Measurements from ENCODE around the gene C1orf159.
"Not testable (repeated sequence)": the region's sequence is repeated elsewhere in the genome, so short reads cannot be mapped to it uniquely, and the experiment has no call there.

Gene C1orf159

GRCh38 chr1:1058921-1059493, 56.9 kb downstream of the C1orf159 start:
- Histone ChIP-seq H3K27me3 (ENCODE audit: control insufficient read depth, insufficient read depth, low read length) (peaks cover 58% of the 10 kb centered on the region), H3K36me3 (ENCODE audit: control insufficient read depth, insufficient read depth, low read length) (no peaks in the 10 kb centered on the region), H3K9ac (ENCODE audit: low read length) (no peak overlapping the region), H3K9me3 (ENCODE audit: control insufficient read depth, low read length) (no peaks in the 10 kb centered on the region), H3K4me1 (ENCODE audit: control insufficient read depth, insufficient read depth, low read length) (peaks cover 39% of the 10 kb centered on the region), H3K4me3 (ENCODE audit: low read length) (no peak overlapping the region)

DNA sequence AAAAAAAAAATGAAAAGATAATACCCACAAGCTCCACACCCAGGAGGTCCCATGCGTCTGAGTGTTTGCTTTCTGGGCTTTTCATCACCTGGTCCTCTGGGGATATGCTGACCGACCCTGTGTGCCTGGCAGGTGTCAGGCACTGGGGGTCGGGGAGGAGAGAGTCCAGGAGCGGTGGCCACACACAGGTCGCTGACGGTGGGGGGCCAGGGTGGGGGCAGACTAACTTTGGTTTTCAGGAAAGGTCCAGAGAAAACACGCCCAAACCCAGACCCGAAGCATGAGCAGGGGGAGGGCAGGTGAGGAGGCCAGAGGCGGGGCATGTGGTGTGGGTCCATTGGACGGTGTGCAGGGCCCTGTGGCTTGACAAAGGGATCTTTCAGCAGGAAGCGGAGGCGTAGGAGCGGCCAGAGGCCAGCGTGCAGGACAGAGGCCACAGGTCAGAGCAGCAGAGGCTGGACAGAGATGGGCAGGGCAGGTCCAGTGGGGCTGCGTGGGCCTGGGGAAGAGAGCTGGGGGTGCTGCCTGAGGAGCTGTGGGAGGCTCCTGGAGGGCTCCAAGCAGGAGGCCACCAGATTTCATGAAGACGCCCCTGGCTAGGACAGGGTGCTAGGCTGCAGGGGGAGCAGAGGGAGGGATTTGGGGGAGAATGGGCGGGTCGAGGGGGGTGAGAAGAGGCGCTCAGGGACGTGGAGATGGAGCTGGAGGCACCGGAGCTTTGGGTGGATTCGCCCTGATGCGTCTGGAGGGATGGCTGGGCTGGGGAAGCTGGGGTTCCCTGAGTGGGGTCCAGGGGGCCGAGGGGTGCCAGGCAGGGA, 57.6 kb downstream of the C1orf159 start:
- Histone ChIP-seq H3K36me3 (ENCODE audit: control insufficient read depth, insufficient read depth, low read length) (no peaks in the 10 kb centered on the region), H3K4me1 (ENCODE audit: control insufficient read depth, insufficient read depth, low read length) (peaks cover 33% of the 10 kb centered on the region), H3K9ac (ENCODE audit: low read length) (no peak overlapping the region), H3K9me3 (ENCODE audit: control insufficient read depth, low read length) (no peaks in the 10 kb centered on the region), H3K27me3 (ENCODE audit: control insufficient read depth, insufficient read depth, low read length) (peaks cover 52% of the 10 kb centered on the region), H3K4me3 (ENCODE audit: low read length) (no peak overlapping the region)

DNA sequence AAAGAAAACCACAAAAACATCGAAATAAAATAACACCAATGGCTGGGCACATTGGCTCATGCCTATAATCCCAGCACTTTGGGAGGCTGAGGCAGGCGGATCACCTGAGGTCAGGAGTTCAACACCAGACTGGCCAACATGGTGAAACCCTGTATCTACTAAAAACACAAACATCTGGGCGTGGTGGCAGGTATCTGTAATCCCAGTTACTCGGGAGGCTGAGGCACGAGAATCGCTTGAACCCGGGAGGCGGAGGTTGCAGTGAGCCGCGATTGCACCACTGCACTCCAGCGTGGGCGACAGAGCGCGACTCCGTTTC, 58.2 kb downstream of the C1orf159 start:
- not testable (repeated sequence) for H3K9ac ChIP-seq (ENCODE audit: low read length); H3K36me3 ChIP-seq (ENCODE audit: control insufficient read depth, insufficient read depth, low read length); H3K4me3 ChIP-seq (ENCODE audit: low read length); H3K9me3 ChIP-seq (ENCODE audit: control insufficient read depth, low read length)
- Histone ChIP-seq H3K4me1 (ENCODE audit: control insufficient read depth, insufficient read depth, low read length) (peaks cover 28% of the 10 kb centered on the region), H3K27me3 (ENCODE audit: control insufficient read depth, insufficient read depth, low read length) (peaks cover 46% of the 10 kb centered on the region)

DNA sequence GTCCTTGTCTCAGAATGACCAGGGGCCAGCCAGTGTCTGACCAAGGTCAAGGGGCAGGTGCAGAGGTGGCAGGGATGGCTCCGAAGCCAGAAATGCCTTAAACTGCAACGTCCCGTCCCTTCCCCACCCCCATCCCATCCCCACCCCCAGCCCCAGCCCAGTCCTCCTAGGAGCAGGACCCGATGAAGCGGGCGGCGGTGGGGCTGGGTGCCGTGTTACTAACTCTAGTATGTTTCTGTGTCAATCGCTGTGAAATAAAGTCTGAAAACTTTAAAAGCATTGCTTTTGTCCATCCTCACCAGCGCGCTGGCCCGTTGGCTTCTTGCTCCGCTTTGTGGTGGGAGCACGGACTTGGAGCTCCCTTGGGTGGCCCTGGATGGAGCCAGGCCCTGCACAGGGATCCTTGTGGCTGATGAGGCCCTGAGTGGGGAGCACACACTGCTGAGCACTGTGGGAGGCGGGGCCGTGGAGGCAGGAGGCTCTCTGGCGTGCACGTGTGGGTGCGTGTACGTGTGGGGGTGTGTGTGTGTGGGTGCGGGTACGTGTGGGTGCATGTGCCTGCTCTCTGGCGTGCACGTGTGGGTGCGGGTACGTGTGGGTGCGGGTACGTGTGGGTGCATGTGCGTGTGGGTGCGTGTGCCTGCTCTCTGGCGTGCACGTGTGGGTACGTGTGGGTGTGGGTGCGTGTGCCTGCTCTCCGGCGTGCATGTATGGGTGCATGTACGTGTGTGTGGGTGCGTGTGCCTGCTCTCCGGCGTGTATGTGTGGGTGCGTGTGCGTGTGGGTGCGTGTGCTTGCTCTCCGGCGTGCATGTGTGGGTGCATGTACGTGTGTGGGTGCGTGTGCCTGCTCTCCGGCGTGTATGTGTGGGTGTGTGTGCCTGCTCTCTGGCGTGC, 59.8 kb downstream of the C1orf159 start:
- no peaks in the 10 kb centered on the region for H3K9me3 ChIP-seq (ENCODE audit: control insufficient read depth, low read length)
- H3K4me1 ChIP-seq (ENCODE audit: control insufficient read depth, insufficient read depth, low read length): peaks cover 21% of the 10 kb centered on the region
- H3K9ac ChIP-seq (ENCODE audit: low read length): no peak overlapping the region
- H3K36me3 ChIP-seq (ENCODE audit: control insufficient read depth, insufficient read depth, low read length): no peaks in the 10 kb centered on the region
- no peak overlapping the region for H3K4me3 ChIP-seq (ENCODE audit: low read length)
- H3K27me3 ChIP-seq (ENCODE audit: control insufficient read depth, insufficient read depth, low read length): peaks cover 31% of the 10 kb centered on the region

DNA sequence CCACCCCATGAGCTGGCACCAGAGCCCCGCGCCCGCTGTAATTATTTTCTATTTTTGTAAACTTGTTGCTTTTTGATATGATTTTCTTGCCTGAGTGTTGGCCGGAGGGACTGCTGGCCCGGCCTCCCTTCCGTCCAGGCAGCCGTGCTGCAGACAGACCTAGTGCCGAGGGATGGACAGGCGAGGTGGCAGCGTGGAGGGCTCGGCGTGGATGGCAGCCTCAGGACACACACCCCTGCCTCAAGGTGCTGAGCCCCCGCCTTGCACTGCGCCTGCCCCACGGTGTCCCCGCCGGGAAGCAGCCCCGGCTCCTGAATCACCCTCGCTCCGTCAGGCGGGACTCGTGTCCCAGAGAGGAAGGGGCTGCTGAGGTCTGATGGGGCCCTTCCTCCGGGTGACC, 60.9 kb downstream of the C1orf159 start:
- no peaks in the 10 kb centered on the region for H3K36me3 ChIP-seq (ENCODE audit: control insufficient read depth, insufficient read depth, low read length)
- no peak overlapping the region for H3K9ac ChIP-seq (ENCODE audit: low read length)
- H3K4me3 ChIP-seq (ENCODE audit: low read length): no peak overlapping the region
- H3K9me3 ChIP-seq (ENCODE audit: control insufficient read depth, low read length): no peaks in the 10 kb centered on the region
- H3K27me3 ChIP-seq (ENCODE audit: control insufficient read depth, insufficient read depth, low read length): peaks cover 22% of the 10 kb centered on the region
- H3K4me1 ChIP-seq (ENCODE audit: control insufficient read depth, insufficient read depth, low read length): peaks cover 21% of the 10 kb centered on the region

DNA sequence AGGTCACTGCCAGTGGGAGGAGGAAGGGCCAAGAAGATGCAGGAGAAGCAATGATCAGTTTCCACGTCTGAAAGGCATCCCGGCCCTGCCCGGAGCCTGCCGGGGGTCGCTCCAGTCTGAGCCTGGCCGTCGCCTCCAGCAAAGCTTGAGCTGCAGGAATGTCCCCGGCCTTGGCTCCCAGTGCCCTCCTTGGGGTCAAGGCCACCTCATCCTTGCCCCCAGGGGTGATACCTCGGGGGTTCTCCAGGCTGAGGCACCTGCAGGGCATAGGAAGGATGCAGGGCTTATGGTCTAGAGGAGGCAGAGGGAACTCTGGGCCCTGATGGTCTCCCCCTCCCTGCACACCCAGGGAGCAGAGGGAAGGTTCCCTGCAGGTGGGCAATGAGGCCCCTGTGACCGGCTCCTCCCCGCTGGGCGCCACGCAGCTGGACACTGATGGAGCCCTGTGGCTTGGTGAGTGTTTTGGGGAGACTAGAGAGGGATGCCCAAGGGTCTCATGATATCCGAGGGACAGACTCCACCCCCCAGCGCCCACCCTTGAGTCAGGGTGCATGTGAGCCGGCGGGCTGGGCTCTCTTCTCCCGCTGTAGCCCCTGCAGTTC, 61.7 kb downstream of the C1orf159 start:
- no peak overlapping the region for H3K9ac ChIP-seq (ENCODE audit: low read length)
- no peaks in the 10 kb centered on the region for H3K9me3 ChIP-seq (ENCODE audit: control insufficient read depth, low read length)
- no peak overlapping the region for H3K4me3 ChIP-seq (ENCODE audit: low read length)
- H3K4me1 ChIP-seq (ENCODE audit: control insufficient read depth, insufficient read depth, low read length): peaks cover 13% of the 10 kb centered on the region
- no peaks in the 10 kb centered on the region for H3K36me3 ChIP-seq (ENCODE audit: control insufficient read depth, insufficient read depth, low read length)
- peaks cover 15% of the 10 kb centered on the region for H3K27me3 ChIP-seq (ENCODE audit: control insufficient read depth, insufficient read depth, low read length)

GRCh38 chr1:1053682-1054081, 62.2 kb downstream of the C1orf159 start:
- H3K36me3 ChIP-seq (ENCODE audit: control insufficient read depth, insufficient read depth, low read length): no peaks in the 10 kb centered on the region
- H3K9me3 ChIP-seq (ENCODE audit: control insufficient read depth, low read length): no peaks in the 10 kb centered on the region
- peaks cover 10% of the 10 kb centered on the region for H3K4me1 ChIP-seq (ENCODE audit: control insufficient read depth, insufficient read depth, low read length)
- peaks cover 10% of the 10 kb centered on the region for H3K27me3 ChIP-seq (ENCODE audit: control insufficient read depth, insufficient read depth, low read length)
- H3K9ac ChIP-seq (ENCODE audit: low read length): no peak overlapping the region
- no peak overlapping the region for H3K4me3 ChIP-seq (ENCODE audit: low read length)

- Histone ChIP-seq H3K9ac (ENCODE audit: low read length) (no peak overlapping the region), H3K36me3 (ENCODE audit: control insufficient read depth, insufficient read depth, low read length) (no peaks in the 10 kb centered on the region), H3K27me3 (ENCODE audit: control insufficient read depth, insufficient read depth, low read length) (peaks cover 3% of the 10 kb centered on the region), H3K4me3 (ENCODE audit: low read length) (no peak overlapping the region), H3K9me3 (ENCODE audit: control insufficient read depth, low read length) (no peaks in the 10 kb centered on the region), H3K4me1 (ENCODE audit: control insufficient read depth, insufficient read depth, low read length) (peaks cover 3% of the 10 kb centered on the region)
Observed at GRCh38 chr1:1053022-1053421, 62.9 kb downstream of the C1orf159 start.

- H3K4me1 ChIP-seq (ENCODE audit: control insufficient read depth, insufficient read depth, low read length): no peaks in the 10 kb centered on the region
- H3K9me3 ChIP-seq (ENCODE audit: control insufficient read depth, low read length): no peaks in the 10 kb centered on the region
- H3K4me3 ChIP-seq (ENCODE audit: low read length): no peak overlapping the region
- H3K27me3 ChIP-seq (ENCODE audit: control insufficient read depth, insufficient read depth, low read length): no peaks in the 10 kb centered on the region
- no peaks in the 10 kb centered on the region for H3K36me3 ChIP-seq (ENCODE audit: control insufficient read depth, insufficient read depth, low read length)
- H3K9ac ChIP-seq (ENCODE audit: low read length): no peak overlapping the region
Observed at GRCh38 chr1:1052003-1052840, 63.7 kb downstream of the C1orf159 start.

DNA sequence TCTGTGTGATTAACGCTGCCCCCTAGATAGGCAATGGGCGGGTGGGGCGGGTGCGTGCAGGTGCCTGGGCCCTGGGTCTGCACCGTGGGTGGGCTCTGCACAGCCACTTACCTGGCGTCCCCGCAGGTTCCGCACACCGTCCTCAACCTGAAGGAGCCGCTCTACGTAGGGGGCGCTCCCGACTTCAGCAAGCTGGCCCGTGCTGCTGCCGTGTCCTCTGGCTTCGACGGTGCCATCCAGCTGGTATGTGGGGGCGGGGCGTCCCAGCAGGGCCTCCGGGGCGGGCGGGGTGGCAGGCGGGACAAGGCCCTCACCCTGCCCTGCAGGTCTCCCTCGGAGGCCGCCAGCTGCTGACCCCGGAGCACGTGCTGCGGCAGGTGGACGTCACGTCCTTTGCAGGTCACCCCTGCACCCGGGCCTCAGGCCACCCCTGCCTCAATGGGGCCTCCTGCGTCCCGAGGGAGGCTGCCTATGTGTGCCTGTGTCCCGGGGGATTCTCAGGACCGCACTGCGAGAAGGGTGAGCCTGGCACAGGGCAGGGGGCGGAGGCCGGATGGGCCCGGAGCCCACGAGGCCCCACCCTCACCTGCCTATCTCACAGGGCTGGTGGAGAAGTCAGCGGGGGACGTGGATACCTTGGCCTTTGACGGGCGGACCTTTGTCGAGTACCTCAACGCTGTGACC, 64.6 kb downstream of the C1orf159 start:
- Histone ChIP-seq H3K9me3 (ENCODE audit: control insufficient read depth, low read length) (no peaks in the 10 kb centered on the region), H3K4me3 (ENCODE audit: low read length) (no peak overlapping the region), H3K27me3 (ENCODE audit: control insufficient read depth, insufficient read depth, low read length) (no peaks in the 10 kb centered on the region), H3K9ac (ENCODE audit: low read length) (no peak overlapping the region), H3K36me3 (ENCODE audit: control insufficient read depth, insufficient read depth, low read length) (no peaks in the 10 kb centered on the region), H3K4me1 (ENCODE audit: control insufficient read depth, insufficient read depth, low read length) (no peaks in the 10 kb centered on the region)

GRCh38 chr1:1050577-1051052, 65.3 kb downstream of the C1orf159 start:
- Histone ChIP-seq H3K27me3 (ENCODE audit: control insufficient read depth, insufficient read depth, low read length) (no peaks in the 10 kb centered on the region), H3K9me3 (ENCODE audit: control insufficient read depth, low read length) (no peaks in the 10 kb centered on the region), H3K36me3 (ENCODE audit: control insufficient read depth, insufficient read depth, low read length) (no peaks in the 10 kb centered on the region), H3K4me1 (ENCODE audit: control insufficient read depth, insufficient read depth, low read length) (no peaks in the 10 kb centered on the region), H3K4me3 (ENCODE audit: low read length) (no peak overlapping the region), H3K9ac (ENCODE audit: low read length) (no peak overlapping the region)
